Activated CD4-positive, CD25-positive, alpha-beta regulatory T cell (primary cell): ENCODE results near the gene CEP85.
"Not testable (repeated sequence)": the region's sequence is repeated elsewhere in the genome, so short reads cannot be mapped to it uniquely, and the experiment has no call there.

Experiments
- DNase-seq, 4 experiments: peaks; one replicate each; lab custom pipeline; 2025; lab: John Stamatoyannopoulos, UW

CEP85 gene

GRCh38 chr1:26290882-26291261 lies 56.9 kb downstream of the CEP85 start:
- no peak for DNase-seq

DNA sequence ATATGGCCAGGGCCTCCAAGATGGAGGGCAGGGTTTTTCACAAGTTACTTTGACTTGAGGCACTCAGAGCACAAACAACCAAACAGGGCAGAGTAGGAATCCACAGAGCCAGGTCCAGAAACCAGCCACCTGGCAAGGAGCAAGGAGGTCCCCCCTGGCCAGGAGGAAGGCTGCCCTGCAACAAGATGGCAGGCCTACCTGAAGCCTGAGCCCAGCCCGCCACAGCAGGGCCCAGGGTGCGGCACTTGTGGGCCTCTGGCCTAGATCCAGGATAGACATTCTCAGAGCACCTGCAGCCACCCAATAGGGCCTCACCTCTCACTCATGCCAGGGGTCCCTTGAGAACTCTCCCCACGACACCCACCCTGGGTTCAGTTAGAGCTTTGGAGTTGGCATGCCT lies 57.4 kb downstream of the CEP85 start:
- DNase-seq: no peak

GRCh38 chr1:26291939-26292338 lies 57.9 kb downstream of the CEP85 start:
- DNase-seq: no peak

DNA sequence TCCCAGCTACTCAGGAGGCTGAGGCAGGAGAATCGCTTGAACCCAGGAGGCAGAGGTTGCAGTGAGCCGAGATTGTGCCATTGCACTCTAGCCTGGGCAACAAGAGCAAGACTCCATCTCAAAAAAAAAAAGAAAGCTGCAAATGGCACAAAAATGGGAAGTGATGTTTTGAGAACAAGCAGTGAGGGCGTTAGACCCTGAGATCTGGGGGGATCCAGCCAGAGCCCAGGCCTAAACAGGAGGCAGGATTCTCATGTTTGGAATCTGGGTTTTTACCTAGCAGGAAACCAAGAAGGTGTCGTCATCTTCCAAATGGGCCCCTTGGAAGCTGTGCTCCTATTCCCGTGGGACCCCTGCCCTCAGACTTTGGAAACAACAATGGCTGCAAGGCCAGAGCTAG lies 58.7 kb downstream of the CEP85 start:
- not testable (repeated sequence) for DNase-seq

DNA sequence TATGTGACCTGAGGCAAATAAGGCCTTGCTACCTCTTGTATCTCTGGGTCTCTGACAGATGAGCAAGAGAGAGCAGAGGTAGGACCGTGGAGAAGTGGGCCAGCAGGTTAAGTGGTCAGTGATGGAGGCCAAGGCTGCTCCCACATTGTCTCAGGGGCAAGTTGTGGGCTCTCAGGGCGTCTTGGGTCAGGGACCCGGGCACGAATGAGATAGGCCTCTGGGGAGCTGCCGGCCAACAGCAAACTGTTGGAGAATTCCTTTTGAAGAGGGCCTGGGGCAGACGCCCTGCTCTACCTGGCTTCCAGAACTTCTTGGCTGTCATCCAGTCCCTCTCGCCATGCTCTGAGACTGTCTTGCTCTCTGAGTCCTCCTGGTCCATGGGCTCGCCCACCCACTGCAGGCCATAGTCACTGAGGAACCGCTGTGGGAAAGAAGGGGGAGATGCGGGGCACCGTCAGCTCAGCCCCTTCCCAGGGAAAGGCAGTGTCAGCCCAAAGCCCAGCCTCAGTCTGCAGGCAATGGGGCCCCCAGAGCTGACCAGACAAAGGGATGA lies 60.0 kb downstream of the CEP85 start:
- no peak for DNase-seq

GRCh38 chr1:26295194-26296138 lies 61.5 kb downstream of the CEP85 start:
- no peak for DNase-seq

- DNase-seq: no peak
Observed at GRCh38 chr1:26296340-26297056, 62.5 kb downstream of the CEP85 start.

DNA sequence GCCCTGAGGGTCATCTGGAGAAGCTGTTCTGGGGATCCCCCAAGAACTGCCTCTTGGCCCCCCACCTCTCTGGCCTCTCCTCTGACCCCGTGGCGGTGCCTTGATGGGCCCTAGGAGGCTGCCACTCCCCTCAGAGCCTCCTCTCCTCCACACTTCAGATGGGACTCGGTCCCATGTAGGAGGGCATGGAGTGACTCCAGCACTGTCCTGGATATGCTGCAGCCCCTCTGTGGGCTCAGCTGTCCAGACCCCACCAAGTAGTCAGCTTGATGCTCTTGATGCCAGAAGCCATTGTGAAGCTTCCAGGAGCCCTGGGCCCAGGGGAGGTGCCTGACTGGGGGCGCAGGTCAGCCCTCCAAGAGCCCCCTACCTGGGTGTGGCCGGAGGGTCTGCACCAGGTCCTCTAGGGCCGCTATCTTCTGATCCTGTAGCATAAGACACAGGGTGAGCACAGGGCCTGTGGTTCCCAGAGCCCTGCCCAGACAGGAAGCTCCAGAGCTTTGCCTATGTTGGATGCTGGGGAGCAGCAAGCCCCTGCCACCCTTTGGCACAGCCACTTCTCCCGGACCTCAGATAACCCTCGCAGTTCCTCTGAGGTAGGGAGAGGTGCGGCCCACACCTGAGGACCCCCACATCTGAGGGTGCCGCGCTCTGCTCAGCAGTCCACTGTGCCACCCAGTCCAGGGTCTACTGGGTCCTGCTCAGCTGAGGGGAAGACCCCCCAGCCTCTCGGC lies 63.2 kb downstream of the CEP85 start:
- no peak for DNase-seq

DNA sequence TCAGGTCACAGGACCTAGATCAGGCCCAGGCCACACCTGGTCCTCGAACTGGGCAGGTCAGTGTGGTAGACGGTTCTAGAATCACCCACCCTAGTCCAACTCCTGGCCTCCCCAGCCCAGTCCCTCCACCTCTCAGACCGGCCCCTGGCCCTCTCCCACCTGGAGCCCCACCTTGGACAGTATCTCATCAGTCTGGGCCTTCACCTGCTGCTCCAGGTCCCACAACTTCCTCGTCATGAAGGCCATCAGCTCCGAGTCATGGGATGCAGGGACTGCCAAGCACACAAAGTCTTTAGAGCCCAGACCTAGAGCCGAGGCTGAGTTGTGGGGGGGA lies 63.8 kb downstream of the CEP85 start:
- no peak for DNase-seq

GRCh38 chr1:26300578-26301275 lies 66.7 kb downstream of the CEP85 start:
- no peak for DNase-seq

DNA sequence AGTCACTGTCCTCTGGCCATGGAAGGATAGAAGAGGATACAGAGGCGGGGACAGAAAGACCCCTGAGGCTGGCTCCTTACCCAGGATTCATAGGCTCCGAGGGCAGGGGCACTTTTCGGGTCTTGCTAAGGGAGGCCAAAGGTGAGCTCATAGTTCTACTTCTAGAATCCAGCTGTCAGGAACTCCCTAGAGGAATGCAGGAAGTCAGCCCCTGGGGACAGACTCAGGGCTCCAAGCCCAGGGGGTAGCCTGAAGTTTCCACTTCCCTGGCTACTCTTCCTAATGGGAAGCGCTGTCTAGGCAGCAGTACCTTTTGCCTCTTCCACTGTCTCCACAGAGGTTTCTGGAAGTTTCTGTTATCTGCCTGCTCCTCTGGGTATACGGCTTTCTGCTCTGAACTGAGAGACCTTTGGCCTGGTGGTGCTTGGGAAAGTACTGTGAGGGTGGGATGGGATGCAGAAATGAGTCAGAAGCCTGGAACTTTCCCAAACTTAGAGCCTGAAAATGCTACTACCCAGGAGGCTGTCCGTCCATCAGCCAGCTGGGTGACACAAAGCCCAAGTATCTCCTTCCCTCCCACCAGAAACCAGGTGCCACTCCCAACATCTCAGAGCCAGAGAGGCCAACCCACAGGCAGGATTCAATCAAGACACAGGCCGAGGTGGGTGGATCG lies 68.9 kb downstream of the CEP85 start:
- no peak for DNase-seq

GRCh38 chr1:26305667-26306289 lies 71.8 kb downstream of the CEP85 start:
- no peak for DNase-seq

DNA sequence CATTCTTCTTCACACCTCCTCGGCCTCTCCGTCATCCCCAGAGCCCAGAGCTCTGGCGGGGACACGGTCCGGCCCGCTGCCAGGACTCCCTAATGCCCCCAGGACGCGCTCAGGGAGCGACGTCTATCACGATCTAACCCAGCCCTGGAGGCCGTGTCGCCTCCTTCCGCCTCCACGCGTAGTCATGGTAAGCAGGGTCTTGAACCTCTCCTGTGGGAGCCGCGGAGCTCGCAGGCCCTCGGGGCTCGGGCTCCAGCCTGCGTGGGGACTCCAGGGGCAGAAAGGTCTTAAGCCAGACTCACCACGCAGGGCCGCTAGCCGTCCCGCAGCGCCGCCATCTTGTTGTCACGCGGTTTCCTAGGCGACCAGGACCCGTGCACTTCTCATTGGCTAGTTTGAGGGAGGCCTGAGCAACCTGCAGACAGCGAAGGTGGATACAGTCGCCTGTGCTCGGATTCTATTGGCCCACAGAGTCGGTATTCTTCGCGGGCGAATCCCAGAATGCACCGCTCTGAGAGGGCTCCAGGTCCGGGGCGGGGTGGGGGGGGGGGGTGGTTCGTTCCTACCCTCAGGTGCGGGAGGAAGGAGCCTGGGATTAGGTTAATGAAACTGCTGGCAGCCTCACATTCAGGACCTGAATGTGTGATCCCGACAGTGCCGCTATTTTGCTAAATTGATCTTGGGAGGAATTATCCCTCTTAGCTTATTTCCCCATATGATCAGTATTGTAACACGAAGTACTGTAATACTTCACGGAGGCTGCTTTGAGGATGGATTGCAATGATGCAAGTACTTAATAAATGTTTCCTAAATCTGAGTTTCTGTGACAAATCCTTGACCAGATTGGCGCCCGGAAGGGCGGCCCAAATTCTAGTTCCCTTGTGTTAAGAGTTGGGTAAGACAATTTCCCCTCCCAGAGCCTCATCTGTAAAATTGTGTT lies 72.6 kb downstream of the CEP85 start, which contains the start of gene UBXN11:
Gene UBXN11 (minus strand): TSS at position 347 of the 940 bp plus-strand sequence. CDS start 3,753 bp downstream, outside the sequence.
- DNase-seq: peak; percentile 77 to 84 (median 82)

GRCh38 chr1:26307363-26307781 lies 73.4 kb downstream of the CEP85 start:
- DNase-seq: no peak

GRCh38 chr1:26307966-26308899 lies 74.2 kb downstream of the CEP85 start:
- not testable (repeated sequence) for DNase-seq

- DNase-seq: no peak
Observed at GRCh38 chr1:26314501-26314900, 80.5 kb downstream of the CEP85 start.

DNA sequence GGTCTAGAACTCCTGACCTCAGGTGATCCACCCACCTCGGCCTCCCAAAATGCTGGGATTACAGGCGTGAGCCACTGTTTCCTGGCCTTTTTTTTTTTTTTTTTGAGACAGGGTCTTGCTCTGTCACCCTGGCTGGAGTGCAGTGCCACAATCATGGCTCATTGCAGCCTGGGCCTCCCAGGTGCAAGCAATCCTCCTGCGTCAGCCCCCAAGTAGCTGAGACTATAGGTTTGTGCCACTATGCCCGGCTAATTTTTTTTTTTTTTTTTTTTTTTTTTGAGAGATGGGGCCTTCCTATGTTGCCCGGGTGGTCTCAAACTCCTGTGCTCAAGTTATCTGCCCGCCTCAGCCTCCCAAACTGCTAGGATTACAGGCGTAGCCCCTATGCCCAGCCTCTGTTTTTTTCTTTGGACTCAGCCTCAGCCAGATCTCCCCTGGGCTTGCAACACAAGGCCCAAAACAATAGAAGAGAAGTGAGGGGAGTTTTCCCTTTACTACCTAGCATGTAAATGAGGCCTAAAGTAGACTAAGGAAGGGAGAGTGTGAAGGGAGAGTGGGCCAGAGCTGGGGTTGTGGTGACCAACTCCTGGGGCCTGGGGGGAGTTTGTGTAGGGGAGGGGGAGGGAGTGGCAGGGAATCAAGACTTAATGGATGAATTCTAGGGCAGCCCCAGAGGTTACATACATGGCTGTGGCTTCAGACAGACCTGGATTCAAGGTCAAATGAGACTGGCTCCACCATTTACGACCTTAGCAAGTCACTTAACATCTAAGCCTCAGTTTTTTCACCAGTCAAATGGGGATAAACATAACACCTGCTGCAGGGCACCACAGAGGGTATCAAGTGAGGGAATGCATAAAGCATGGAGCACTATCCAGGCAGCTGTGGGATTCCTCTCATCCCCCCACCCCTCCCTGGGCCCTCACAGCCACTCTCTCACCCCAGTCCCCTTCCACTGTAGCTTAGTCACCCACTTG lies 82.2 kb downstream of the CEP85 start:
- DNase-seq: no peak
